Duodenal mucosa (tissue), 2 donors: ENCODE measurements around the gene THEMIS2.

Experiments used
- H3K27ac ChIP-seq: one replicate; pipeline ENCODE4 v1.7.0; 2013; ENCODE audit warnings: low read depth, low read length
- H3K27me3 ChIP-seq, 2 donors: one replicate each; pipeline ENCODE4 v1.7.0; 2013; ENCODE audit warnings: low read length in 2 of 2, control low read depth in 1 of 2; ENCODE audit not compliant: insufficient read depth in 2 of 2, control insufficient read depth in 1 of 2
- H3K36me3 ChIP-seq, 2 donors: one replicate each; pipeline ENCODE4 v1.7.0; 2013; ENCODE audit warnings: low read length in 2 of 2, control low read depth in 1 of 2; ENCODE audit not compliant: insufficient read depth in 2 of 2, control insufficient read depth in 1 of 2
- H3K4me1 ChIP-seq, 2 donors: one replicate each; pipeline ENCODE4 v1.7.0; 2013; ENCODE audit warnings: low read length in 2 of 2, control low read depth in 1 of 2; ENCODE audit not compliant: insufficient read depth in 2 of 2, control insufficient read depth in 1 of 2
- H3K4me3 ChIP-seq, 2 donors: one replicate each; pipeline ENCODE4 v1.7.0; 2013; ENCODE audit warnings: low read length in 2 of 2, low read depth in 1 of 2
- H3K9ac ChIP-seq, 2 donors: one replicate each; pipeline ENCODE4 v1.7.0; 2013; ENCODE audit warnings: low read length in 2 of 2, low read depth in 1 of 2
- H3K9me3 ChIP-seq, 2 donors: one replicate each; pipeline ENCODE4 v1.7.0; 2013; ENCODE audit warnings: low read length in 2 of 2, control low read depth in 1 of 2; ENCODE audit not compliant: control insufficient read depth in 1 of 2

Gene THEMIS2

DNA sequence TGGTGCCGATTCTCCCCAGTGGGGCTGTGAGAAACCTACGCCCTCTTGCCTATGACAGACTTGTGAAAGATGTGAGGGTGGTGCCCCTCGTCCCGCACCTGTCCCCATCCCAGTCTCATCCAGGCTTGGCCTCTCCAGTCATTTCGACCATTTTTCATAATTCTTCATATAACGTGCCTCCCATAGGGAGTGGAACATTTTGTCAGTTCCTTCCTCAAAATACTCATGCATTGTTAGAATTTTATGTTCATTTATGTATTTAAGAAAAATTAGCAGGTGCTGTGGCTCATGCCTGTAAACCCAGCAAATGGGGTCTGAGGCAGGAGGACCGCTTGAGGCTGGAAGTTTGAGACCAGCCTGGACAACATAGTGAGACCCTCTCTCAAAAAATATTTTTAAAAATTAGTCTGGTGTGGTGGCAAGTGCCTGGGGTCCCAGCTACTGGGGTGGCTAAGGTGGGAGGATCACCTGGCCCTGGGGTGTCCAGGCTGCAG lies 42.8 kb downstream of the THEMIS2 start:
- Histone ChIP-seq H3K36me3 (peaks cover 0 to 7% of the 10 kb centered on the region in 2 donors), H3K4me1 (peaks cover 0 to 4% of the 10 kb centered on the region in 2 donors), H3K27me3 (no peaks in the 10 kb centered on the region), H3K4me3 (peak overlapping the region; percentile 46 to 88), H3K9ac (no peak overlapping the region), H3K27ac (no peak overlapping the region), H3K9me3 (peaks cover 3 to 6% of the 10 kb centered on the region in 2 donors)

DNA sequence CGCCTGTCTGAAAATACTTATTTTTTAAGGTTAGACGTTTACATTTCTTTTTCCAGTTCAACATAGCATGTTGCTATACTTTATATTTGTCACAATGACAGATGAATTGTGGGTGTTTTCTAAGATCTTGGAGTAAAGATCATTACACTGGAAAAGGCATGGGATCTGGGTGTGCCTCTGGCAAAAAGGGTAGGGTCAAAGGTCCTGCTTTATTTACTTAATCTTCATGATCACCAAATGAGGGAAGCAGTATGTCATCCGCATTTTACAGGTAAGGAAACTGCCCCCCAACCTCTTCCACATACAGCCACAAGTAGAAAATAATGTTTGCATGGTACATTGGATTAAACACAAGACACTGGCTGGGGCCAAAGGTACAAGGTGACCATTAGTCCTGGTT lies 49.9 kb downstream of the THEMIS2 start:
- H3K36me3 ChIP-seq = no peaks in the 10 kb centered on the region
- no peak overlapping the region for H3K27ac ChIP-seq
- H3K9ac ChIP-seq = no peak overlapping the region
- no peak overlapping the region for H3K4me3 ChIP-seq
- no peaks in the 10 kb centered on the region for H3K27me3 ChIP-seq
- H3K9me3 ChIP-seq = no peaks in the 10 kb centered on the region
- peaks cover 4 to 5% of the 10 kb centered on the region in 2 donors for H3K4me1 ChIP-seq

GRCh38 chr1:27928216-27928954 lies 56.0 kb downstream of the THEMIS2 start:
- no peaks in the 10 kb centered on the region for H3K27me3 ChIP-seq
- H3K27ac ChIP-seq = no peak overlapping the region
- no peaks in the 10 kb centered on the region for H3K4me1 ChIP-seq
- no peak overlapping the region for H3K4me3 ChIP-seq
- no peaks in the 10 kb centered on the region for H3K9me3 ChIP-seq
- no peaks in the 10 kb centered on the region for H3K36me3 ChIP-seq
- no peak overlapping the region for H3K9ac ChIP-seq

GRCh38 chr1:27931184-27931583 lies 58.8 kb downstream of the THEMIS2 start:
- H3K4me3 ChIP-seq = no peak overlapping the region
- peaks cover 5 to 7% of the 10 kb centered on the region in 2 donors for H3K4me1 ChIP-seq
- no peaks in the 10 kb centered on the region for H3K36me3 ChIP-seq
- no peak overlapping the region for H3K9ac ChIP-seq
- no peak overlapping the region for H3K27ac ChIP-seq
- H3K27me3 ChIP-seq = no peaks in the 10 kb centered on the region
- no peaks in the 10 kb centered on the region for H3K9me3 ChIP-seq

GRCh38 chr1:27931759-27932158 lies 59.4 kb downstream of the THEMIS2 start:
- no peak overlapping the region for H3K27ac ChIP-seq

DNA sequence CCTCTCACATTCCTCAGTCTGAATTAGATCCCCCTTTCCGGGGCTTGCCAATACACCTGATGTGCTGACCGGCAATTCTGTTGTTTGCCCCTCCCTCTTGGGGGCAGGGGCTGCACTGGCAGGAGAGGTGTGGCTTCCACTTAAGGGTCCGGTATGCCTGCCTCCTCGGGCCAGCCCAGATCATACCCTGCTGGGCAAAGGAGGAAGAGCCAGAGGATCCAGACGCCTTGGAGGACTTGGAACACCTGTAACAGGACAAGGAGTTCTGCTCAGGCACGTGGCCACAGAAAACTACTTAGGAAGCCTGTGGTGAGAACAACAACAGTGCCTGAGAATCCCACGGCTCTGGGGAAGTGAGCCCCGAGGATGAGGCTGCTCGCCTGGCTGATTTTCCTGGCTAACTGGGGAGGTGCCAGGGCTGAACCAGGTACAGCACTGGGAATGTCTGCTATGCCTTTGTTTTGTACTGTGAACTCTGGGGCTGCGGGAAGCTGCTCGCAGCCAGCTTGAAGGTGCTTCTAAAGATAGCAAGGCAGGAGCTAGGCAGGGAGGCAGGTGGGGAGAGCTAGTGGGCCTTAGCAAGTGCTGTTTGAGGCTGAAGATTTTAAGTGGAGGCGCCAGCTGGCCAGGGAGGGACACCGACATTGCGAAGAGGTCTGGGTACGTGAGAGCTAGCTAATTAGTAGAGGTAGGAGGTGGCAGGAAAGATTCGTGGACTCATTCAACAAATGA lies 62.6 kb downstream of the THEMIS2 start, which contains the start of gene SMPDL3B:
Gene SMPDL3B, plus strand, starts transcription at position 183 of the 732 bp plus-strand sequence. Its CDS starts 184 bp downstream, at position 367.
- H3K27me3 ChIP-seq = no peaks in the 10 kb centered on the region
- H3K9ac ChIP-seq = peak within 1 kb of the TSS; percentile 65 to 67
- H3K4me3 ChIP-seq = peak within 1 kb of the TSS; percentile 62 to 65
- no peaks in the 10 kb centered on the region for H3K9me3 ChIP-seq
- peaks cover 5 to 7% of the 10 kb centered on the region in 2 donors for H3K4me1 ChIP-seq
- H3K36me3 ChIP-seq = no peaks in the 10 kb centered on the region
- no peak within 1 kb of the TSS for H3K27ac ChIP-seq

More at GRCh38 chr1:27931759-27932158, 59.4 kb downstream of the THEMIS2 start:
- Histone ChIP-seq H3K4me3 (no peak overlapping the region), H3K27me3 (no peaks in the 10 kb centered on the region), H3K9me3 (no peaks in the 10 kb centered on the region), H3K36me3 (no peaks in the 10 kb centered on the region), H3K4me1 (peaks cover 5 to 7% of the 10 kb centered on the region in 2 donors), H3K9ac (no peak overlapping the region)

GRCh38 chr1:27935721-27936120 lies 63.4 kb downstream of the THEMIS2 start:
- Histone ChIP-seq H3K36me3 (no peaks in the 10 kb centered on the region), H3K9ac (peak overlapping the region in 1 of 2 donors; percentile 65), H3K27ac (no peak overlapping the region), H3K4me3 (peak overlapping the region; percentile 62 to 65), H3K27me3 (no peaks in the 10 kb centered on the region), H3K9me3 (no peaks in the 10 kb centered on the region), H3K4me1 (peaks cover 5 to 7% of the 10 kb centered on the region in 2 donors)
